Keratinocyte (primary cell): Measurements from ENCODE around the gene ANAPC15. TPM values are rescaled to one million over a fixed set of nuclear protein-coding genes. Genes with fewer than 3 reads are reported as not detected.

Source experiments
- DNase-seq: peaks from one replicate; pipeline ENCODE4 v3.0.0-alpha.2; 2011; ENCODE audit warnings: low read depth, missing footprints, low spot score
- FAIRE-seq: peaks from 2 replicates; lab custom pipeline; 2011; peaks lifted over from hg19 to GRCh38; lab: Jason Lieb, UNC
- H2AFZ ChIP-seq: 2 replicates; pipeline ENCODE4 v1.6.0; 2012; ENCODE audit warnings: low read length, control low read depth, inconsistent platforms; ENCODE audit not compliant: control insufficient read depth
- H3K27ac ChIP-seq: 2 replicates; pipeline ENCODE4 v1.5.1; 2011; ENCODE audit warnings: low read length; ENCODE audit not compliant: control insufficient read depth, insufficient read depth
- H3K27me3 ChIP-seq: 3 replicates; pipeline ENCODE4 v1.6.0; 2011; ENCODE audit warnings: low read length; ENCODE audit not compliant: control insufficient read depth, insufficient read depth; ENCODE audit errors: extremely low read depth
- H3K36me3 ChIP-seq, 2 experiments: 2 replicates in 1 of 2; 3 replicates in 1 of 2; pipeline ENCODE4 v1.5.1; 2011; ENCODE audit warnings: low read length in 2 of 2, mild to moderate bottlenecking in 1 of 2; ENCODE audit not compliant: control insufficient read depth in 2 of 2, insufficient read depth in 2 of 2; ENCODE audit errors: extremely low read depth in 1 of 2
- H3K4me1 ChIP-seq: 3 replicates; pipeline ENCODE4 v1.5.1; 2011; ENCODE audit warnings: low read length; ENCODE audit not compliant: control insufficient read depth, insufficient read depth; ENCODE audit errors: extremely low read depth
- H3K4me2 ChIP-seq: 3 replicates; pipeline ENCODE4 v1.6.0; 2011; ENCODE audit warnings: low read depth, low read length; ENCODE audit not compliant: control insufficient read depth, insufficient read depth; ENCODE audit errors: extremely low read depth
- H3K4me3 ChIP-seq, 3 experiments: fragments of 200-600 bp in 1 of 3; sonication (generic) in 1 of 3; 2 replicates in 2 of 3; 3 replicates in 1 of 3; pipeline ENCODE4 v1.5.1; 2011 to 2016; ENCODE audit warnings: low read length in 3 of 3, mild to moderate bottlenecking in 3 of 3, control low read depth in 2 of 3, inconsistent platforms in 1 of 3, low read depth in 1 of 3, mixed read lengths in 1 of 3, mixed run types in 1 of 3, moderate library complexity in 1 of 3; ENCODE audit not compliant: control insufficient read depth in 2 of 3, insufficient read depth in 2 of 3; ENCODE audit errors: extremely low read depth in 1 of 3
- H3K79me2 ChIP-seq: 2 replicates; pipeline ENCODE4 v1.6.0; 2012; ENCODE audit warnings: low read length; ENCODE audit not compliant: control insufficient read depth, insufficient read depth
- H3K9ac ChIP-seq: 3 replicates; pipeline ENCODE4 v1.6.0; 2011; ENCODE audit warnings: low read length; ENCODE audit not compliant: control insufficient read depth, insufficient read depth; ENCODE audit errors: extremely low read depth
- H3K9me1 ChIP-seq: 3 replicates; pipeline ENCODE4 v1.6.0; 2011; ENCODE audit warnings: low read length; ENCODE audit not compliant: control insufficient read depth, insufficient read depth; ENCODE audit errors: extremely low read depth
- H3K9me3 ChIP-seq: 2 replicates; pipeline ENCODE4 v1.5.1; 2012; ENCODE audit warnings: low read depth, low read length; ENCODE audit not compliant: control insufficient read depth
- H4K20me1 ChIP-seq: 3 replicates; pipeline ENCODE4 v1.6.0; 2011; ENCODE audit warnings: low read length; ENCODE audit not compliant: control insufficient read depth, insufficient read depth; ENCODE audit errors: extremely low read depth
- EZH2 ChIP-seq: IDR thresholded peaks from one replicate; pipeline ENCODE4 v1.6.1; 2012; ENCODE audit warnings: inconsistent platforms, mild to moderate bottlenecking, low read length, moderate library complexity
- dilution Hi-C: fragments of 300-500 bp; cut with MboI; formaldehyde crosslinking; loops from one replicate; pipeline ENCODE4 v1.7.0; 2020; ENCODE audit warnings: low sequenced_read_pairs; ENCODE audit not compliant: extremely low pct_ligation_motif_present
- polyA plus RNA-seq, 5 experiments: library from polyadenylated mRNA; depleted of rRNA in 3 of 5; stranded (reverse) in 3 of 5; stranded (forward) in 1 of 5; unstranded in 1 of 5; fragments of >200 nt; gene quantifications; 1 replicate in 1 of 5; 2 replicates in 3 of 5; 3 replicates in 1 of 5; pipeline versions ENCODE4 v1.2.1 to v1.2.3, GENCODE V29; 2011 to 2012; ENCODE audit warnings: missing spikeins in 2 of 5, low read depth in 1 of 5, low replicate concordance in 1 of 5
- TF ChIP-seq, protein P1 (sequence below), 3 experiments: IDR thresholded peaks in 1 of 3; conservative IDR thresholded peaks in 1 of 3; optimal IDR thresholded peaks in 1 of 3; 2 replicates in 2 of 3; 3 replicates in 1 of 3; pipeline versions ENCODE3 to v1.5.1; 2011; ENCODE audit warnings: low read length in 3 of 3, mild to moderate bottlenecking in 3 of 3, moderate library complexity in 2 of 3, control low read depth in 1 of 3, inconsistent platforms in 1 of 3; ENCODE audit not compliant: insufficient read depth in 2 of 3; ENCODE audit errors: extremely low read depth in 1 of 3

Gene ANAPC15
- polyA plus RNA-seq, 1 donor (not counting 4 experiments of a cell fraction or from before 2014, with no cell fraction given): 70.9 TPM

DNA sequence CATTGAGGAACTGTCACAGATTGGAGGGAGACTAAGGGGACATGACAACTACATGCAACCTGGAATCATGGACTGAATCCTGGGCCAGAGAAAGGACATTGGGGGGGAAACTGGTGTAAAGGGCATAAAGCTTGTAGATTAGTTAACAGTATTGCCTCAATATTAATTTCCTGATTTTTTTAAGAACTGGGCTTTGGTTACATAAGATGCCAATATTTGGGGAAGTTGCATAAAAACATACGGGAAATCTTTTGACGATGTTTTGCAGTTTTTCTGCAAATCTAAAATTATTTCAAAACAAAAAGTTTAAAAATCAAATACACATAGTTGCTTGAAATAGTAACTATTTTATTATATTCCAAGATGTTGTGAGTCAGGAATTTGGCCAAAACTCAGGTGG, 20.2 kb upstream of the ANAPC15 start:
- Histone ChIP-seq H3K79me2 (no peaks in the 10 kb centered on the region), H3K9ac (no peak overlapping the region), H3K27ac (no peak overlapping the region), H3K4me2 (no peak overlapping the region), H2AFZ (no peak overlapping the region), H3K4me3 (no peak overlapping the region), H3K36me3 (peaks cover 0 to 2% of the 10 kb centered on the region in 2 experiments), H4K20me1 (no peaks in the 10 kb centered on the region), H3K4me1 (peaks cover 7% of the 10 kb centered on the region), H3K27me3 (no peaks in the 10 kb centered on the region), H3K9me1 (no peaks in the 10 kb centered on the region), H3K9me3 (no peaks in the 10 kb centered on the region)
- dilution Hi-C loops: no loop called here
- no peak for FAIRE-seq
- TF ChIP-seq, protein P1, sequence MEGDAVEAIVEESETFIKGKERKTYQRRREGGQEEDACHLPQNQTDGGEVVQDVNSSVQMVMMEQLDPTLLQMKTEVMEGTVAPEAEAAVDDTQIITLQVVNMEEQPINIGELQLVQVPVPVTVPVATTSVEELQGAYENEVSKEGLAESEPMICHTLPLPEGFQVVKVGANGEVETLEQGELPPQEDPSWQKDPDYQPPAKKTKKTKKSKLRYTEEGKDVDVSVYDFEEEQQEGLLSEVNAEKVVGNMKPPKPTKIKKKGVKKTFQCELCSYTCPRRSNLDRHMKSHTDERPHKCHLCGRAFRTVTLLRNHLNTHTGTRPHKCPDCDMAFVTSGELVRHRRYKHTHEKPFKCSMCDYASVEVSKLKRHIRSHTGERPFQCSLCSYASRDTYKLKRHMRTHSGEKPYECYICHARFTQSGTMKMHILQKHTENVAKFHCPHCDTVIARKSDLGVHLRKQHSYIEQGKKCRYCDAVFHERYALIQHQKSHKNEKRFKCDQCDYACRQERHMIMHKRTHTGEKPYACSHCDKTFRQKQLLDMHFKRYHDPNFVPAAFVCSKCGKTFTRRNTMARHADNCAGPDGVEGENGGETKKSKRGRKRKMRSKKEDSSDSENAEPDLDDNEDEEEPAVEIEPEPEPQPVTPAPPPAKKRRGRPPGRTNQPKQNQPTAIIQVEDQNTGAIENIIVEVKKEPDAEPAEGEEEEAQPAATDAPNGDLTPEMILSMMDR (optimal IDR thresholded peaks at IDR 0.05 in 1 of 3, IDR thresholded peaks at IDR 0.05 in 1 of 3, conservative IDR thresholded peaks at IDR 0.05 in 1 of 3; ENCODE audit: extremely low read depth in 1 of 3, insufficient read depth in 2 of 3, low read length in 3 of 3): no peak
- TF ChIP-seq EZH2: no peak
- DNase-seq: no peak

DNA sequence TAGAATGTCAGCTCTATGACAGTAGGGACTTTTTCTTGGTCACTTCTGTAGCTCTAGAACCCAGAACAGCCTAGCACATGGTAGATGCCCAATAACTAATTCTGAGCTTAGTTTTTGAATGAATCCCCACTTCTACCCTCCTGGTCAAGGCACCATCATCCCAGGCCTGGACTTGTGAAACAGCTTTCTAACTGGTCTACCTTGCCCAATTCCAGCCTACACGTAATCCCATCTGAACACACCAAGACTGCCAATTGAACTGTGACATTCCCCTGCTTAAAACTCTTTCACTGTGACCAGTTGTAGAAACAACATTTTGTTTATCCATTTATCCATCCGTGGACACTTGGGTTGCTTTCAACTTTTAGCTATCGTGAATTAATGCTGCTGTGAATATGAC, 16.9 kb upstream of the ANAPC15 start:
- no peak overlapping the region for H3K27ac ChIP-seq
- H3K4me3 ChIP-seq: no peak overlapping the region
- no peaks in the 10 kb centered on the region for H3K4me1 ChIP-seq
- DNase-seq (no peak), FAIRE-seq (no peak)
- H3K9ac ChIP-seq: no peak overlapping the region
- peaks cover 0 to 2% of the 10 kb centered on the region in 2 experiments for H3K36me3 ChIP-seq
- no peak overlapping the region for H3K4me2 ChIP-seq
- no peak overlapping the region for H2AFZ ChIP-seq
- H3K79me2 ChIP-seq: no peaks in the 10 kb centered on the region
- H3K27me3 ChIP-seq: no peaks in the 10 kb centered on the region
- H3K9me3 ChIP-seq: no peaks in the 10 kb centered on the region
- TF ChIP-seq EZH2: no peak
- TF ChIP-seq, protein P1 (optimal IDR thresholded peaks at IDR 0.05 in 1 of 3, IDR thresholded peaks at IDR 0.05 in 1 of 3, conservative IDR thresholded peaks at IDR 0.05 in 1 of 3; ENCODE audit: extremely low read depth in 1 of 3, insufficient read depth in 2 of 3, low read length in 3 of 3): no peak
- dilution Hi-C loops: no loop called here
- no peaks in the 10 kb centered on the region for H4K20me1 ChIP-seq
- H3K9me1 ChIP-seq: no peaks in the 10 kb centered on the region
